ENCODE measurements around the gene ACAT1.
"Not testable (repeated sequence)": the region's sequence is repeated elsewhere in the genome, so short reads cannot be mapped to it uniquely, and the experiment has no call there.

ACAT1 gene

GRCh38 chr11:108121274-108122155 is at the start of gene ACAT1:
TSS of gene ACAT1 (plus strand) at chr11:108121567. CDS start at chr11:108121607, 40 bp downstream.
- peak; percentile 90 for DNase-seq (ENCODE audit: low read depth)

GRCh38 chr11:108084811-108085210 is 36.6 kb upstream of the ACAT1 start:
- no peak for DNase-seq (ENCODE audit: low read depth)

DNA sequence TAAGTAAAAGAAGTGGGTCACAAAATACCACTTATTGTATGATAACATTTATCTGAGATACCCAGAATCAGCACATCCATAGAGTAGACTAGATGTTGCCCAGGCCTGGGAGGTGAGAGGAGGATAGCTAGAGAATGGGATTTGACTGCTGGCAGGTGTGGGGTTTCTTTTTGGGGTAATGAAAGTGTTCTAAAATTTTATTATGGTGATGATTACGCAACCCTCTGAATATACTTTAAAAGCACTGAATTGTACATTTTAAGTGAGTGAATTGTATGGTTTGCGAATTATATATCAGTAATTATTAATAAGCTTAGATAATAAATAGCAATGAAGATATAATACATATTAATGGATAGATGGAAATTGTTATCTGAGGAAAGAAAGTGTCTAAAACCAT is 35.7 kb upstream of the ACAT1 start:
- no peak for DNase-seq (ENCODE audit: low read depth)

DNA sequence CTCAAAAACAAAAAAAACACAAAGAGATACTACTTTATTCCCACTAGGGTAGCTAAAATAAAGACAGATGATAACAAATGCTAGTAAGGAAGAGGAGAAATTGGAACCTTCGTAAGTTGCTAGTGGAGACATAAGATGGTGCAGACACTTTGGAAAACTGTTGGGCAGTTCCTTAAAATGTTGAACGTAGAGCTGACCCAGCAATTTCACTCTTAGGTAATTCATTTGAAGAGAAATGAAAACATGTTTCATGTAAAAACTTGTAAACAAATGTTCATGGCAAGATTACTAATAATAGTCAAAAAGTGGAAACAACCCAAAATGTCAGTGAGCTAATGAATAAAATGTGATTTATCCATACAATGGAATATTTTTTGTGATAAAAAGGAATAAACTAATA is 29.2 kb upstream of the ACAT1 start:
- no peak for DNase-seq (ENCODE audit: low read depth)

- no peak for DNase-seq (ENCODE audit: low read depth)
Observed at GRCh38 chr11:108093128-108093904, 28.1 kb upstream of the ACAT1 start.

DNA sequence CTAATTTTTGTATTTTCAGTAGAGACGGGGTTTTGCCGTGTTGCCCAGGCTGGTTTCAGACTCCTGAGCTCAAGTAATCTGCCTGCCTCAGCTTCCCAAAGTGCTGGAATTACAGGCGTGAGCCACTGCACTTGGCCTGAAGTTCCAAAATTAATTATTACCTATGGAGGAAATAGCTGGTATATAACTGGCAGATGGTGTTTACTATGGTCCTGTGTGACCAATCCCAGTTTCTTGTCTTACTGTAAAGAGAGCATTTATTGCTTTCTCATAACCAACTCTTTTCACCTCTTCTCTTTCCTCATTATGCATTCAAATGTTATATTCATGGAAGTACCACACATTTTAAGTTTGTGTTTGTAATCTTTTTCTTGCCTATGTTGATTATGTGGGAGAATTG is 24.2 kb upstream of the ACAT1 start:
- no peak for DNase-seq (ENCODE audit: low read depth)

DNA sequence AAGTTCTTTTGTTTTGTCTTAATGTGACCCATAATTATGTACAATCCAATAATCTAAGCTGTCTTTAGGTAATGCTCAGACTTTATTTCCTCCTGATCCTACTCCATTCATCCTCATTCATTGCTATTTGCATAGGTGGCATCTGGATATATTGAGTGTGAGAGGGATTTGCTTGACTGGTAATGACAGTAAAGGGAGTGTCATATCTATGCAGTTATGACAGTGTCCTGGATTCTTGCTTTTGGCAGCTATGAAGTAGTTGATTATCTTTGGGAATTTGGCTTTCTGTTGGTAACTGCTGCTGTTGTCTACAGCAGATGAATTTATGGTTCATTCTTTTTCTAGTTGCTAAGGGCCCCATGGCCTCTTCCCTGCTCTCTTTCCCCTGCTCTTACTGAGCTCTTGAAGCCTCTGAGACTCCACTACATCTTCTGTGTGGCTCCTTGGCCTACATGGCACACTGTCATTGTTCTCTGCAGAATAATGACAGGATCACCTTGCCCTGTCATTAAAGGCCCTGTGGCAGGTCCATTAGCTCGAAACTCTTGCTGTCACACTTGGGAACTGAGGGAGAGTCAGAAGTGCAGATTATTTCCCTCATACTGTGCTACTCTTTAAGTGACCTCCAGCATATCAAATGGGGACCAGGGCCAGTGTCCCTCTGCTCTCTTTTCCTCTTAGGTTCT is 20.1 kb upstream of the ACAT1 start:
- no peak for DNase-seq (ENCODE audit: low read depth)

- DNase-seq (ENCODE audit: low read depth): no peak
Observed at GRCh38 chr11:108111126-108111525, 10.2 kb upstream of the ACAT1 start.

DNA sequence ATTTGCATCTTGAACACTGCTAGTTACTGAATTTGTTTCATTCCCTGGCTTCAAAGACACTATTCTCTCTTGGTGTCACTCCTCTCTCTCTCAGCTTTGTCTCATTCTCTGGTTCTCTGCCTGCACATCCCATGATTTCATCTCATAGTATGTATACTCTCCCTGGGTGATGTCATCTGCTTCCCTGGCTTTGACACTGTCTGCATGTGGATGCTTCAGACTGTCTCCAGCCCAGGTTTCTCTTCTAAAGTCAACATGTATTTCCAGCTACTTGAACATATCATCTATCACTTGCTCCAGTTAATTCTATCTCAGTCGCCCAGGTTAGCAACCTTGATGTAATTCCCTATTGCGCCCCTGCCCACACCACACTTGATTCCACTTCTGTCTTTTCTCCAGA is 9.3 kb upstream of the ACAT1 start:
- no peak for DNase-seq (ENCODE audit: low read depth)

GRCh38 chr11:108115500-108116140 is 5.7 kb upstream of the ACAT1 start:
- no peak for DNase-seq (ENCODE audit: low read depth)

DNA sequence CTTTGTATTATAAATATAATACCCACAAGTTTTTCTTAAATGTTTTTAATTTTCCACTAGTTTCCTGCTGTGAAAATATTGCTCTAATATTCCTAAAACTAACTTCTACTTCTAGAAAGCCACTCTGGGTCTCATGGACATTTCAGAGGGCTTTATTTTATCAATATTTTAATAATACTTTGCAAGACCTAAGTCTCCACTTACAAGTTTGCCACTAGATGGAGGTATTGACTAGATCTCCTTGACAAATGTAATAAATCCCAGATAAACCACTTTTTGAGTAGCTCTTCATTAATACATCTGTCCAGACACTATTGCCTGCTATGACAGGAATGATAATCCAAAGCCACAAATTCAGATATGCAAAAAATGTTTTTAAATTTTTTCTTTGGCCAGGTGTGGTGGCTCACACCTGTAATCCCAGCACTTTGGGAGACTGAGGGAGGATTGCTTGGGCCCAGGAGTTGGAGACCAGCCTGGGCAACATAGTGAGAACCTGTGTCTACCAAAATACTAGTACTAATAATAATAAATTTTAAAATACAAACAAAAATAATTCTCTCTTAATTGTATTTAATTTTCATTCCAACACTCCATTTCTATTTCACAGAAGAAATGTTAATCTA is 3.5 kb upstream of the ACAT1 start:
- DNase-seq (ENCODE audit: low read depth): no peak

- DNase-seq (ENCODE audit: low read depth): not testable (repeated sequence)
Observed at GRCh38 chr11:108120936-108121273, 462 bp upstream of the ACAT1 start.

DNA sequence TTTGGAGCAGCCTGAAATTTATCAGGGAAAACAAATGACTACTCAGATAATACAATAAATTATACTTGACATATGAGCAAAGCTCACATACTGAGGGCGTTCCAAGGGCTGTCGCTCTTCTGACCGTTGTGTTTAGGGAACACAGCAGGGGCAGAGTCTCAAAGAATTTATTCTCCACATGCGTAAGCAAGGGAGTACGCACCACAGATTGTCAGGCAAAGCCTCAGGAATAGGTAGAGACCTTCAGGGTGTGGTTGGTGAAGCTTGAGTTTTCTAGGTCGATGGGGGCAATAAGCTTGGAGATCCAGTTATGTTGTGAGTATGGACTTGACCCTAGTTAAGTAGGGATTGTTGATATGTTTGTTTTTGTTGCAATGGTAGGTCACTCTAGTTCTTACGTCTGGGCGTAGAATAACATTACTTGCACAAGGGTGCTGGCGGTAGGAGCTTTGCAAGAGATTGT is 830 bp downstream of the ACAT1 start:
- no peak for DNase-seq (ENCODE audit: low read depth)

DNA sequence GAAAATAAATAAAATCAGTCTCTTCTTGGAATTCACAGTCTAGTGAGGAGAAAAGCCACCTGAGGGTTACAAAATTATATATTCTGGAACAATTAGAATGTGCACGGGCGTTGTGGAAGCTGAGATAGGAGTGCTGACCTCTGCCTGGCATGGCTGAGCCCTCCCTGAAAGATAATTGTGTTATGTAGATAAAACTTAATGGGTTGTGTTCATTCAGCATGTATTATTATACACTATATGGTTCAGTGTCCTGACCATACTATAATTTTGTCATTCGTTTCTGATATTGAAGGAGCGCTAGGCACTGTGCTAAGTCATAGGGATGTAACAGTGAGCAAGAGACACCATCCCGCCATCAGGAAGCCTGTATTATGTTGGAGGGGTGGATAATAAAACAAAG is 3.7 kb downstream of the ACAT1 start:
- no peak for DNase-seq (ENCODE audit: low read depth)

GRCh38 chr11:108128772-108129171 is 7.4 kb downstream of the ACAT1 start:
- no peak for DNase-seq (ENCODE audit: low read depth)

GRCh38 chr11:108131993-108132392 is 10.6 kb downstream of the ACAT1 start:
- DNase-seq (ENCODE audit: low read depth): no peak

DNA sequence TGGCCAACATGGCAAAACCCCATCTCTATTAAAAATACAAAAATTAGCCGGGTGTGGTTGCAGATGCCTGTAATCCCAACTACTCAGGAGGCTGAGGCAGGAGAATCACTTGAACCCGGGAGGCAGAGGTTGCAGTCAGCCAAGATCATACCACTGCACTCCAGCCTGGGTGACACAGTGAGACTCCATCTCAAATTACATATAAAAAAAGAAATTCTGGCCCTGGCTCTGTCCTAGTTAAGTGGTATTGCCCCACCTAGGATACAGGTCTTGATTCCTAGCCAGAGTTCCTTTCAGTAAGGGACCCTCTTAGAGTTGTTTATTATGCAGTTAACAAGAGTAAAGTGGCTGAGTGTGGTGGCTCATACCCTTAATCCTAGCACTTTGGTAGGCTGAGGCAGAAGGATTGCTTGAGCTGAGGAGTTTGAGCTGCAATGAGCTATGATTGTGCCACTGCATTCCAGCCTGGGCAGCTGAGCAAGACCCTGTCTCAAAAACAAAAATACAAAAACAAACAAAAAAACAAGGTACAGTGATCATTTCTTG is 11.7 kb downstream of the ACAT1 start:
- DNase-seq (ENCODE audit: low read depth): not testable (repeated sequence)

DNA sequence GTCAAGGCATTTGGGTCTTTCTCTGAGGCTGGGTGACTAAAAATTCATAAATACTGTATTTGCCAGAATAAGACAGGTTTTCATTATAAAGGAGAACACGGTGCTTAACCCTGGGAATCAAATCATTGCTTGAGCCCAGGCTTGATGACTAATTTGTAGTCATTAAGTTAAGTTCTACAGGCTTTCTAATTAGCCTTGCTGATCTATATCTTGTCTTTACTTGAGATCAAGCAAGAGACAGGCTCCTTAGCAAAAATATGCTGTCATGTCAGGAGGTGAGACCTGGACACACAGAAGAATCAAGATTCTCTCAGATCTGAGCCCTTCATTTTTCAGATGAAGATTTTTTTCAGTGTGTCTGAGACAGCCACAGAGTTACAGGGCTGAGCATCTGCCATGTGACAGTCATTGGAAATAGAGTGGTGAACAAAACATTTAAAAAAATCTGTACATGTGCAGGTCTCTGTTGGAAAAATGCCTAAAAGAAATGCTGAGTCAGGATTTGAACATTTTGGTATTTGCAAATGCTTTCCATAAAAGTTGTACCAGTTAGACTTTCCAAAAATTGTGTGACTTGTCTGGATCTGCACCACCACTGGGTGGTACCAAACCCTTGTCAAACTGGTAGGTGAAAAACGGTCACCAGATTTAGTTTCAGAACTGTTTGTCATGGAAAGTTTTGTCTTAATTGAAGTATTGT is 14.6 kb downstream of the ACAT1 start:
- DNase-seq (ENCODE audit: low read depth): no peak

DNA sequence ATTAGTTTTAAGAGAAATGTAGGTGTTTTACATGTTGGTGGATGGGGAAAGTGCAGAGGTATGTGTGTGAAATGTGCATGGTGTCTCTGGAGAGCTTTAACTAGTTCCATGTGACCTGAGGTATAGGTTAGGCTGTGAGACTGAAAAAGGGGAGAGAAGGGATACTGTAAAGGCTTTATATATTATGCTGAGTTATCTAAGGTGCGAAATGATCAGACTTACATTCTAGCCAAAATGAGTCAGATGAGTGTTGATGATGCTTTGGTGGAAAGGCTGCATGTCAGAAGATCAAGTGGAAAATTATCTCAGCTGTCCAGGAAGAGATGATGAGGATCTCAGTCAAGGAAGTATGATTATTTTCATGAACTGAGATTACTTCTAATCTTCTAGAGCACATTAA is 15.8 kb downstream of the ACAT1 start:
- DNase-seq (ENCODE audit: low read depth): no peak

DNA sequence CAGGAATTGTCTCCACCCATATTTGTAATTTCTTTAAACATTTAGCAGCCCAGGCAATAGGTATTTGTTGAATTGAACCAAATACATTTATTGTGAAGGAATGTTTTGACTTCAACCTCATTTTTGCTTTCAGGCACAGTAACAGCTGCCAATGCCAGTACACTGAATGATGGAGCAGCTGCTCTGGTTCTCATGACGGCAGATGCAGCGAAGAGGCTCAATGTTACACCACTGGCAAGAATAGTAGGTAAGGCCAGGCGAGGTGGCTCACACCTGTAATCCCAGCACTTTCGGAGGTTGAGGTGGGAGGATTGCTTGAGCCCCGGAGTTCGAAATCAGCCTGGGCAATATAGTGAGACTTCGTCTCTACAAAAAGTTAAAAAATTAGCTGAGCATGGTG is 20.9 kb downstream of the ACAT1 start:
- no peak for DNase-seq (ENCODE audit: low read depth)

- DNase-seq (ENCODE audit: low read depth): no peak
Observed at GRCh38 chr11:108144615-108145014, 23.2 kb downstream of the ACAT1 start.
